ENCODE results near the gene SEZ6.

GRCh38 chr17:28974451-28974850, 31.4 kb downstream of the SEZ6 start:
- TF ChIP-seq CTCF (IDR thresholded peaks at IDR 0.05) (no peak), POLR2A (IDR thresholded peaks at IDR 0.05) (no peak), POLR2AphosphoS5 (IDR thresholded peaks at IDR 0.05) (no peak)

Measured in breast epithelium (tissue), 3 donors.